HG02840 (cell line): ENCODE results near the gene CDCP1.

Experiments used
- ATAC-seq: cut with Tn5 transposase; IDR thresholded peaks from one replicate; pipeline ENCODE4 v1.9.1; 2021; ENCODE audit warnings: mild to moderate bottlenecking, moderate library complexity, moderate number of reproducible peaks; ENCODE audit not compliant: unreplicated experiment, low FRiP score

Gene CDCP1

GRCh38 chr3:45145681-45146614, at the start of gene CDCP1:
Gene CDCP1, minus strand, starts transcription at chr3:45146378. Its CDS starts 91 bp downstream, at chr3:45146287.
- no peak for ATAC-seq

- no peak for ATAC-seq
Observed at GRCh38 chr3:45194791-45195190, 48.6 kb upstream of the CDCP1 start.

GRCh38 chr3:45191924-45192417, 45.8 kb upstream of the CDCP1 start:
- no peak for ATAC-seq

GRCh38 chr3:45191424-45191823, 45.2 kb upstream of the CDCP1 start:
- no peak for ATAC-seq

- ATAC-seq = no peak
Observed at GRCh38 chr3:45188719-45189659, 42.8 kb upstream of the CDCP1 start.

- no peak for ATAC-seq
Observed at GRCh38 chr3:45187694-45188141, 41.5 kb upstream of the CDCP1 start.

- no peak for ATAC-seq
Observed at GRCh38 chr3:45186871-45187270, 40.7 kb upstream of the CDCP1 start.

GRCh38 chr3:45185461-45185860, 39.3 kb upstream of the CDCP1 start:
- ATAC-seq = no peak

GRCh38 chr3:45185052-45185451, 38.9 kb upstream of the CDCP1 start:
- no peak for ATAC-seq

GRCh38 chr3:45183872-45184262, 37.7 kb upstream of the CDCP1 start:
- no peak for ATAC-seq

- ATAC-seq = no peak
Observed at GRCh38 chr3:45182915-45183871, 37.0 kb upstream of the CDCP1 start.

GRCh38 chr3:45181496-45181895, 35.3 kb upstream of the CDCP1 start:
- ATAC-seq = no peak

GRCh38 chr3:45180899-45181298, 34.7 kb upstream of the CDCP1 start:
- ATAC-seq = no peak

GRCh38 chr3:45180051-45180450, 33.9 kb upstream of the CDCP1 start:
- no peak for ATAC-seq

GRCh38 chr3:45179163-45179562, 33.0 kb upstream of the CDCP1 start:
- ATAC-seq = no peak

- no peak for ATAC-seq
Observed at GRCh38 chr3:45178183-45179023, 32.2 kb upstream of the CDCP1 start.

- no peak for ATAC-seq
Observed at GRCh38 chr3:45176912-45177311, 30.7 kb upstream of the CDCP1 start.

- ATAC-seq = no peak
Observed at GRCh38 chr3:45174234-45174633, 28.1 kb upstream of the CDCP1 start.

GRCh38 chr3:45173776-45174175, 27.6 kb upstream of the CDCP1 start:
- ATAC-seq = no peak
